Caki2 (cell line): ENCODE data around the gene WDFY2. TPM values are rescaled to one million over a fixed set of nuclear protein-coding genes. Genes with fewer than 3 reads are reported as not detected.
"Not testable (repeated sequence)": the region's sequence is repeated elsewhere in the genome, so short reads cannot be mapped to it uniquely, and the experiment has no call there.

Source experiments
- DNase-seq: peaks from one replicate; pipeline ENCODE4 v3.0.0-alpha.2; 2015; ENCODE audit warnings: low read depth
- in situ Hi-C: cut with HindIII; loops from 2 replicates; pipeline ENCODE4 v1.10.0; 2016; ENCODE audit warnings: low sequenced_read_pairs, low pct_unique_long_range_greater_than_20kb, mixed read lengths
- total RNA-seq: library from RNA; depleted of rRNA; stranded (reverse); fragments of >200 nt; shearing (Covaris generic); gene quantifications from 2 replicates; pipeline ENCODE4 v1.2.3, GENCODE V29; 2014; ENCODE audit warnings: low replicate concordance

The WDFY2 gene
- total RNA-seq, 1 experiment from 2014 or later, result 1.2 TPM

DNA sequence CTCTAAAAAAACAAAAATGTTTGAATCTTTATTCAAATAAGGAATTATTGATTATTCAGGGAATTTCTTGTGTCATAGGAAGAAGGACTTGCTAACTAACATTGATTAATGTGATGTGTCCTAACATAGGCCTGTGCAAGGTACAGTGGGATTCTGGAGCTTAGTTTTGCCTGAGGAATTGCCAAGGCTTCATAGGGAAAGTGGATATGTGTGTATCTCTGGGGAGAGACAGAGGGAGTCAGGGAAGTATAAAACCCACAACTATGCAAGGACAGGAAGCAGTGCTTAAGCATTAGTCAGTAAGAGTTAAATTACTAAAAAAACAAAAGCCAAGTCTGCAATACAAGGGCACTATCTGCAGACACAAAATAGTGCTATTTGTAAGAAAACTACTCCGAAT lies 59.6 kb downstream of the WDFY2 start:
- in situ Hi-C loops, result no loop called here
- DNase-seq, result peak; percentile 59

DNA sequence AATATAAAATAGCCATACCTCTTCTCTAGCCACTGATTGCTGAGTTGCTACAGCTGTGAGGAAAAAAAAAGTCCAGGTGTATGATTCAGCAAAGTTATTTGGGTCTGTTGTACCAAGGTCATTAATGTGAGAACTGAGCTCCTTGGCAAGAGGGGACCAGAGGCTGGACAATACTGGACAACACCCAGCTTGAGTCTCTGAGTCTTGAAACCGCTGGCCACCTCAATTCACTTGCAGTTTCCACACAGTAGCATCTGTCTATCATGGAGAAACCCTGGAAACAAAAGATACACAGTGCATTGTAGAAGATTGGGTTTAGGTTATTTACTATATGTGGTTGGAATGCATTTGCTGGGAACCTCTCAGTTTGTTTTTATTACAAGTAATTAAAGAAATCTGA lies 60.4 kb downstream of the WDFY2 start:
- peak; percentile 14 for DNase-seq

DNA sequence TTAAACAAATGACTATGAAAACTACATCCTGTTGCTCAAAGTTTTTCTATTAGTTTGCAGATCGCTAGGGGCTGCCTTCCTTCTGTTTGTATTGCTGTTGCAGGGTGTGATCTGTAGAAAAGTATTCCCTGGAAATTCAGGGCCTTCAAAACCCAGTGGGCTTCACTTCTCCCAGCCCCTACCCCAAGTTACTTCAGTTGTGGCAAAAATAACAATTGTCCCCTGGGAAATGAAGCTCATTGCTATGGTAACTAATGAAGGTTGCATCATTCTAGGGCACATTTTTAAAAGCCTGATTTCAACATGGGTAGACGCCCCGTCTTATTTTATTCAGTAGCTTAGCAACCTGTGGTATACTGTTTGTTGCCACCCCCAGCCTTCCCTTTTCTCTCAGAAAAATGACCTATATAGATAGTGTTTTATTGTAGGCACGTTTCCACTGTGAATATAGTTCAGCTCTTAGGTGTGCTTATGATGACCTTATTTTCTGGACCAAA lies 60.9 kb downstream of the WDFY2 start:
- in situ Hi-C loops, result no loop called here
- no peak for DNase-seq

More for the DNA sequence above, 60.4 kb downstream of the WDFY2 start:
- in situ Hi-C loops, result no loop called here

DNA sequence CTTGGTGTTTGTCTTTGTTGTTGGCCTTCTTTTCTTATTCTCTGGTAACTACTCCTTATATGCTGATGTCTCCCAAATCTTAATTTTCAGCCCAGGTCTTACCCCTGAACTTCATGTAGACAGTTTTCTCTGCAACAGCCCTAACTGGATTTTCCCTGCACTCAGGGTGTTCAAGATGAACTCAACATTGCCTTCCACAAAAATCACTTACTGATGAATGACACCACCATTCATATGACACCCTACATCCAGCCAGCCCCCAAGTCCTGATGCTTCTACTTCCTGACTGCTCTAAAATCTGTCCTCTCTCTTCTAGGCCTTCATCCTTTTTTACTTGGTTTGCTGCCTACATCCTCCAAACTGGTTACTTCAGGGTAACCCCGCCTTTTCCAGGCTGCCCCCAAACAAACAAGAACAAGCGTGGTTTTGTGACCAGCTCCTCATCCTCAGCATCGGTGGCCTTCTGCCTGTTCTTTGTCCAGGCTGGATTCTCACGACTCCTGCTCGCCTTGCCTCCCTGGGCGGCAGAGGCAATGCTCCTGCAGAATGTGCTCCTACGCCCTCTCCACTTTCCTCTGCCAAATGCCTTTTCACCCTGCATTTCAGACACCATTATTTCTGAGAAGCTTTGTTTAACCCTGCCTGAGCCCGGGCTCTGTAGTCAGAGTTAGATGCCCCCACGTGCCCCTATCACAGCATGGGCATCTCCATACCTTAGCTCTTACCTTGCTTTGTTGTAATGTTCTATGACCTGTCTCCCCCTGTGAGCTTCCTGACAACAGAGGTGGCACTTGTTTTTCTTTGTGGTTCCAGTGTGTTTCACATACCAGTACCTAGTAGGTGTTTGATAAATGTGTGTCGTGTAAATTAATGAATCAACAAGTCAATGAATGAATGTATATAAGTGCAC lies 61.8 kb downstream of the WDFY2 start:
- in situ Hi-C loops, result no loop called here
- no peak for DNase-seq

DNA sequence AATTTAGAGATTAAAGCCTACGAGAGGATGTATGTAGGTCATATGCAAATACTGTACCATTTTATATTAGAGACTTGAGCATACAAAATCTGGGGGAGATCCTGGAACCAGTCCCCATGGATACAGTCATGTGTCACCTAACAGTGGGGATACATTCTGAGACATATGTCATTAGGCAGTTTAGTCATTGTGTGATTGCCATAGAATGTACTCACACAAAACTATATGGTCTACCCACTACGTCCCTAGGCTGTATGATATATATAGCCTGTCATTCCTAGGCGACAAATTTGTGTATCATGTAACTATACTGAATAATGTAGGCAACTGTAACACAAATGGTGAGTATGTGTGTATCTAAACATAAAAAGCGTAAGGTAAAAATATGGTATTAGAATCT lies 62.8 kb downstream of the WDFY2 start:
- no peak for DNase-seq
- in situ Hi-C loops, result no loop called here

DNA sequence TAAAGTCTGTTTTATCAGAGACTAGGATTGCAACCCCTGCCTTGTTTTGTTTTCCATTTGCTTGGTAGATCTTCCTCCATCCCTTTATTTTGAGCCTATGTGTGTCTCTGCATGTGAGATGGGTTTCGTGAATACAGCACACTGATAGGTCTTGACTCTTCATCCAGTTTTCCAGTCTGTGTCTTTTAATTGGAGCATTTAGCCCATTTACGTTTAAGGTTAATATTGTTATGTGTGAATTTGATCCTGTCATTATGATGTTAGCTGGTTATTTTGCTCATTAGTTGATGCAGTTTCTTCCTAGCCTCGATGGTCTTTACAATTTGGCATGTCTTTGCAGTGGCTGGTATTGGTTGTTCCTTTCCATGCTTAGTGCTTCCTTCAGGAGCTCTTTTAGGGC lies 67.9 kb downstream of the WDFY2 start:
- in situ Hi-C loops, DNase-seq: not testable (repeated sequence)

DNA sequence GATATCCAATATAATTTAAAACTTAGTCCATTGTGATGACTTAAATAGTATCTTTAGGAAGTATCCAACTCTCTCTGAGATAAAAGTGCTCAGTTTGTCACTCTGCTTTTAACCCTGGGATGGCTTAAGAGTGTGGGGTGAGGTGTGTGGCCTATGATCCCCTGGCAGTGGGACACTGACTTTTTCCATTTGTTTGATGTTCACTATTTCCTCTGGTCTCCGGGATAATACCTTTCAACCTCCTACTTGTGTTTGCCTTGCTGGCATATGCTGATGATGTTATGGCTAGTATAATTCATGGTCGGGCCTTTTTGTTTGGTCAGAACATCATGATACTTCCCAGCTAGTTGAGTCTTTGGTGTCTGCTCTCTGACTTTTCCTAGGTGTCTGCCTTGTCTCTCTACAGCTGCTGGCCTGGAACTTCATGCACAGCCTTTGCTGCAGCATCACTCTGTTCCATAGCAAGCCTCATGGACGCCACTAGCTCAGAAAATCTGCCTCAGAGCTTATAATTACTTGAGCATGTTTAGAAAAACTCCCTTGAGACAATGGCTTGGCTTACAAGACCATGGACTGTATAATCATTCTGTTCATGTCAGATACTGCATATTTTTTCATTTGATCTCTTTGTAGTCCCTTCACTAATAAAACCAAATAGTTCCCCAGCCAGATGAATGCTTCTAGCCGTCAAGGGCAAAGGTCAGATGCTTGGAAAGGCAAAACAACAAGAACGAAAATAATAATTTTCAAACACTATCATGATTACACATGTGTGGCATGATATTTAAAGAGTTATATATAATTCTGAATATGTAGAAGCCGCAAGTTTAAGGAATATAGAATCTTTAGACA lies 75.2 kb downstream of the WDFY2 start:
- in situ Hi-C loops, result no loop called here
- no peak for DNase-seq

DNA sequence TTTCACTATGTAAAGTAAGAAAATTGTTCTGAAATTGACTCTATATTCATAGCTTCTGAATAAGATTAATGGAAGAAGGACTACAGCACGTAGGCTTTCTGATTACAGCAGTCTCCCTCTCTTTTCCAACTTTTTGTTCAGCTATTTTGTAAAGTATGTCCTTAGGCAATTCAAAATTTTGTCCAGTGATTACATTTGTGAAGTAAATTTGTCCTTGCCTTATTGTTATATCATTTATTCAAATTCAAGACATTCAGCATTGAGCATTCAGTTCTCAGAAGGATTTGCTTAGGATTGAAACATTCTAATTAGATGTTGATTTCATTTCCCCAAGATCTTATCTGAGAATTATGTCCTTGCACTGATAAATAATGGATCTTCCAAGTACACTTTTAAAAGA lies 76.6 kb downstream of the WDFY2 start:
- no peak for DNase-seq
- in situ Hi-C loops, result no loop called here

DNA sequence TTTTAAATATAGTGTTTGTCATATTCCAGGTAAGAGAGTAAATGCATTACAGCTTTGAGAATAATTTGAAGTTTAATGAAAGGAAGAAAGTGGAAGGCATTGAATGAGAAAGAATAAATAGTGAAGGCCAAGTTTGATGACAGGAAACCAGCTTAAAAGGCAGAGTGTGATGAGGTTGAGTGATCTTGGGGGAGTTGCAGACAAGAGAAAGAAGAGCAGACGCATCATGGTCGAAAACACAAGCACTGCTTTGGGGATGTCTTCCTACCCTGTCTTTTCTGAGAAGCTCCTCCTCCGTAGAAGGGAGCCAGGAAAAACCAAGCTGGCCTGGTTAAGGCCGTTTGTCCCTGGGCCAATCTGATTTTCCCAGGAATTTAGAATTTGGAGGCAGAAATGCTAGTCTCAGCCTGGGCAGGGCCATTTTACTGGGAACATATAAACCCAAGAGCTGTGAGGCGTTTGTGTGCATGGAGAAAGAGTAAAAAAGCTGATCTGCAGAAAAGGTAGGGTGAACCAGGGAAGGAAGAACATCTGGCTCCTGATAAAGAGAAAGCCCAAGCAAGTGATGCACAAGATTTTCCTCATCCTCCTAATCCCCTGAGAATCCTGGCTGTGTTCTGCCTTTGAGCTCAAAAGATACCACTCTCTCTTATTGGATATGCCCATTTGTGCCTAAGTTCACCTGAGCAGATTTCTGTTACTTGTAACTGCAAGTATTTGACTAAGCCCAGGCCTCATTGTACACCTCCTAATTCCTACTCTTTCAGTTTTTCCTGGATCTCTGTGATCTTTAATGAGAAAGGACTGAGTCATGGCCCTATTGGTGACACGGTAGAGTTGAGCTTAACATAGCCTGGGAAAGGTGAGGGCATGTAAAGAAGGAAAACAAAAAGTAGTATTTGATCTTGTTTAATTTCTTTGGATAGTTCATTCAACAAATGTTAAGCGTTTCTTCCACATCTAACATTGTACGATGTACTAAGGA lies 80.0 kb downstream of the WDFY2 start:
- in situ Hi-C loops, result no loop called here
- DNase-seq, result no peak

DNA sequence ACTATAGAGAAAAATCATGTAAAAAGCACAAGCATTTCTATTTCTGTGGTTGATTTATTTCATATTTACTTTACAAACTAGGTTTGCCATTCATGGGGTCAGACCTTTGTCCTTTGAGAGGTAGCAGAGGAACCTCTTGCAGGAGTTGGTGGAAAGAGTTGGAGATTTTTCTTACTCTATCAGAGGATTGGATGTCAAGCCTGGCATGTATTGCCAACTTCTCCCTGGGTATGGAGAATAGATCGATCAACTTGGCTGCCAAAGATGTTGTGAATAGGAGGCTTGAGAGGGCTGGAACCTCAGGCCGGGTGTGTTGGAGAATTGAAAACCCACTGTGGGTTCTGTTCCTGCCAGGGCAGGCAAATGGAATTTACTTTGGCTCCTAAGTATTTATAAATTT lies 81.2 kb downstream of the WDFY2 start:
- in situ Hi-C loops, result no loop called here
- no peak for DNase-seq

DNA sequence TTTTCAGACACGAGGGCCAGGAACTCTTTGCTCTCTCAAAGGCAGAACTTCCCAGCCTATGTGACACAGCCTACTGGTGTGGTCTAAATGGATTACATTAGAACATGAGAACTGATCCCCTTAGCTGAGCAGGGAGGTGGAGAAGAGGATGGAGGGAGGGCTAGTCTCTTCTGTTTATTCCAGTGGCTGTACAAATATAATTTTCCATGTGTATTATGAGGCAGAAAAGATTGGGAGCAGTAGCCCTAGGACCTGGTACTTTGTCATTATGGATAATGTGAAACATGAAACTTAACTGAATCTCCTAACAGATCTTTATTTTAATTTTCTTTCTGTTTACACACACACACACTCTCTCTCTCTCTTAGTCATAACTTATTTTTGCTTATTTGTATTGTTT lies 82.1 kb downstream of the WDFY2 start:
- no peak for DNase-seq
- in situ Hi-C loops, result no loop called here

DNA sequence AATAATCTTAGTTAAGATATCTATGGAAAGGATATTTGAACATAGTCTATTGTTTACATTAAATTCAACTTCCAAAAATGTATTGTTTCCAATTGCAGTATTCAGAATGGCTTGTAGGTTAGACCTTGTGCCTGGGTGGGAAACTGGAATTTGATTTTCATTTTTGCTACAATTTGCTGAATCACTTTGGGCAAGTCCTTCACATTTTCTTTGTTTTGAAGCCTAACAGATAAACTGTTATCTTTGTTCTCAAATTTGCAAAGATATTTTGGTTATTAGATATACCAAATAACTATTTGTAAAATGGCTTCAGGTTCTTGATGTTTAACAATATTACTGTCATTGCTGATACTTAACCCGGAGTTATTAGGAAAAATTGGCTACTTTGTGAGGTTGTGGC lies 82.6 kb downstream of the WDFY2 start:
- in situ Hi-C loops, result no loop called here
- no peak for DNase-seq

DNA sequence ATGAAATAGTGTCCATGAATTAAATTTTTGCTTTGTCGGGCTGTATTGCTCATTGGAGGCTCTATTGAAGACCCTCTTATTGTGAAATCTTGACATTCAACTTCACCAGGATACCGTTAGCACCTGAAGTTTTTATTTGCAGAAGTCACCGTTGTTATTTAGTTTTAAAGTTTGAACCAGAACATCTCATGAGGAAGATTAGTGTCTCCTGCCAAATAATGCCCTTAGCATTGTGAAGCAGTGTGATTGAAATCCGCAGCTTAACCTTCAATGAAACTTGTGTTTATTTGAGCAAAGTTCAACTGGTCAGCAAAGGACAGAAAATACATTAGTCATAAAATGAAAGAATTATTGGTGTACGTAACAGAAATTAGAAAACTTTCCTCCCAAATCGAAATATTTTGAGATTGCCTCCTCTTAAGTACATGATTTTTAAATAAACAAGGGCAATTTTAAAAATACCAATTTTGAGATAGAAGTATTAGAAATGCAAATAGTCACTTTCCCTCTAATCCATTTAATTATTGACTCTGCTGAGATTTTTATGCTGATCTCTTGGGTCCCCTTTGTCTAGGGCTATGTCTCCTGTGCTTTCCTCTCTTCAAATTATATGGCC lies 84.4 kb downstream of the WDFY2 start:
- DNase-seq, result no peak
- in situ Hi-C loops, result no loop called here

DNA sequence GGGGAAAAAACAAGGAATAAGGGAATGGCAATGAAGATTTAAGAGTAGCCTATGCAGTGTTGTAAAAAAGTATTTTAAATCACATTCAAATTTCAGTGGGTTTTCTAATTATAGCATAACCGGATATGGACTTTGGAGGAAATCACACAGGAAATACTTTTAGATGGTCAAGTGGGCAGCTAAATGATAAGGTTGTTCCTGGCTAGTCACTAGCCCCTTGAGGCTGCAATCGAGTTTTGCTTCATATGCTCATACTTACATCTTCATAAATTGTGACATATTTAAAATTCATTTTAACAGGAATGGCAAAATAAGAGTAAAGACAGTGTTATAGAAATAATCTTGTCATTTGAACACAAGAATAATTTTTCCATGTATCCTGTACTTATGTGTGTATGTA lies 88.9 kb downstream of the WDFY2 start:
- in situ Hi-C loops, result no loop called here
- DNase-seq, result no peak

DNA sequence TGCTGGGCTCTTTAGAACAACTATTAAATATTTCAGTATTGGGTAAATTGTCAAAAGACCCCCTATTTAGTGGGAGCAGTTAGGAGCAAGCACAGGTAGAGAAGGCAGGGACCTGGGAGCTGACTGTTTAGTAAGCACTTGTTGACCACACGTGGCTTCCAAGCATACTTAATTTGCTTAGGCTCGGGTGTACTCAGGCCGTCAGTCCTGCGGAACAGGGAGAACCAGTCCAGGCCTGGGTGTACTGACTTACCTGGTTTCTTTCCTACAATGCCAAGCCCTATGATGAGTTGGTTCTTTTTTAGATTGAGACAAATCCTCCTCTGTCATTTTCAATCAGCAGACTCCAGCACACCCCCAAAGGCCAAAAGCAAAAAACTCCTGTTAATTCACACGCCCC lies 90.0 kb downstream of the WDFY2 start:
- in situ Hi-C loops, result no loop called here
- no peak for DNase-seq

DNA sequence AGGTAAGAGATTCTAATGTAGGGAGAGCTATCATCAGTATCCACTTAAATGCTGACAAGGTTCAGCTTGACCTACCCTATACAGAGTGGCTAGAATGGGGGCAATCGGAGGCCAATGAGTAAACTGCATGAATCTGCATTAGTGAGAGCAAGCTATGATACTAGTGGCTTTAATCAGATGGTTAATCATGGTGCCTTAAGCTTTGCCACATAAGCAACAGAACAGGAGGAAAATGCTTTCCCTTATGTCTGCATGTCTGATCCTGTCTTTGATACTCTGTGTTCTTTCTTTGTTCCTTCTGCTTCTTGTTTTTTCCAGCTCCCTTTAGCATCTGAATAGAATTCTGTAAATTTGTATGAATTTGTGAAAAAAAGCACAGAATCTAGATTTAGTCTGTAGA lies 91.1 kb downstream of the WDFY2 start:
- in situ Hi-C loops, result no loop called here

DNA sequence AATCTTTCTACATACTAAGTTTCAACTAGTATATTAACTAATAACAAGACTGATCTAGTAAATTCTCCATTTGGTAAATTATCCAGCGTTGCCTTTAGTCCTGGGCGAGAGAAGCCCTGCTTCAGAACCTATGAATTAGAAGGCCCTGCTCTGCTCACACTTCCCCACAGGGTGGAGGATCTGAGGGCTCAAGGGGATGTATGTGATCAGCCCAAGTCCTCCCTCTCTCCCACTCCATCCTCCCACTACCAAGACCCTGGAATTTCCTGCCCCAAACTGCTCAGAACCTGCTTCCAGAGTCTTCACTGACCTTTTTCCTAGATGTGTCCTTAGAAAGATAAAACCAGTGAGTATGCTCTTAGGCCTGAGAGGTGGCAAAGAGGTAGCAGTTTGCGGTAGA lies 91.6 kb downstream of the WDFY2 start:
- in situ Hi-C loops, result no loop called here
- DNase-seq, result no peak

More for the DNA sequence above, 91.1 kb downstream of the WDFY2 start:
- DNase-seq, result no peak

DNA sequence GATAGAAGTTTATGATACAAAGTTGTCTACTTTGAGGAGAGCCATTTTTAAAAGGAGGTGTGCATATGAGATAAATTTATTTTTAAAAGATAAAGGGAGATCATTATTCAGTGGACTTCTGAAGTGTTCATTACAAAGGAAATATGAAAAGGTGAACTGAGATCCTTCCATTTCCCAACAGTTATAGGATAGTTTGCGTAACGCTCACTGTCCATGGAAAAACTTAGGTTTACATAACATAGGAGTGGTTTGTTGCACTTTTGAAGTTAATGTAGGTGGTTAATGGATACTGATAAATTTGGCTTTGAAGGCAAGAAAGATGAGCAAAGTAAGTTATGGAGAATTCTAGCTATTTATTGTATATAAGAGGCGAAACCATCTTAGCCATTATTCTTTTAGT lies 92.5 kb downstream of the WDFY2 start:
- in situ Hi-C loops, result no loop called here
- no peak for DNase-seq
